ENCODE measurements around the gene SCGB2A2. TPM values are rescaled to one million over a fixed set of nuclear protein-coding genes. Genes with fewer than 3 reads are reported as not detected.

The SCGB2A2 gene
- total and polyA plus RNA-seq, 9 of the 15 experiments (the other 6 are each of a cell fraction or from before 2014, with no cell fraction given), result not detected

DNA sequence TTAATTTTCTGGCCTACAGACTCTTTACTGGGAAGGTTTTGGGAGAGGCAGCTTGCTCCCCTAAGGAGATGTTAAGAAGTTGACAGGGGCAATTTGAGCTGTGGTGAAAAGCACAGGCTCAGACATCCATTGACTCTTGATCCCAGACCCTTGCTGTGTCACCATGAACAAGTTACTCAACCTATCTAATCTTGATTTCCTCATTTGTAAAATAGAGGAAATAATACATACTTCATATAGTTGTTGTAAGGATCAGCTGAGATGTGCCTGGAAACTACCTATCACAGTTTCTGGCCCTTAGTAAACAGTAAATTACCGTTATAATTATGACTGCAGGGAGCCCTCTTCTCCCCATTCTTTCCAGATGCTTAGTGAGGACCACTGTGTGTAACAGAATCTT is 45.5 kb downstream of the SCGB2A2 start (continued):
- TF ChIP-seq ZBTB17 (CRISPR knock-in tag; IDR thresholded peaks at IDR 0.05) (no peak), NCOA1 (IDR thresholded peaks at IDR 0.05; ENCODE audit: low read depth) (no peak), NBN (IDR thresholded peaks at IDR 0.05; ENCODE audit: low read depth) (no peak), MCM7 (IDR thresholded peaks at IDR 0.05) (no peak), HIVEP1 (CRISPR knock-in tag; IDR thresholded peaks at IDR 0.05) (no peak), ZNF217 (CRISPR knock-in tag; IDR thresholded peaks at IDR 0.05) (no peak)

DNA sequence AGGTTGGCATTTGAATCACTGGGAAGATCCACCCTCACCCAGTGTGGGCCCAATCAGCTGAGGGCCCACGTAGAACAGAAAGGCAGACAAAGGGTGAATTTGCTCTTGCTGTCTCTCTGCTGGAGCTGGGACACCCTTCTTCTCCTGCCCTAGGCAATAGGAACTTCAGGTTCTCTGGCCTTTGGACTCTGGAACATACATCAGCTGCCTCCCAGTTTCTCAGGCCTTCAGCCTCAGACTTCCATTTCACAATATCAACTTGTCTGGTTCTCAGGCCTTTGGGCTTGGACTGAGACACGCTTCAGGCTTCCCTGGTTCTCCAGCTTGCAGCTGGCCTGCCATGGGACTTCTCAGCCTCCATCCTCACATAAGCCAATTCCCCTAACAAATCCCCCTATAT is 52.6 kb downstream of the SCGB2A2 start:
- Histone ChIP-seq H3K4me2 (ENCODE audit: insufficient read depth, low read length) (no peak overlapping the region), H3K9me3 (replicated peaks; ENCODE audit: control insufficient read depth, insufficient read depth, low read depth, low read length) (no peaks in the 10 kb centered on the region), H3K79me2 (ENCODE audit: control insufficient read depth, insufficient read depth, low read length) (no peaks in the 10 kb centered on the region), H3K9me1 (ENCODE audit: control insufficient read depth, insufficient read depth, low read length) (no peaks in the 10 kb centered on the region), H3K4me3 (no peak overlapping the region), H3K27ac (ENCODE audit: extremely low read depth, low read depth, low read length) (no peak overlapping the region), H3K9ac (ENCODE audit: insufficient read depth in 1 of 2, low read depth in 2 of 2, low read length in 2 of 2) (no peak overlapping the region), H4K20me1 (replicated peaks; ENCODE audit: control insufficient read depth, insufficient read depth, low read length) (no peaks in the 10 kb centered on the region), H2AFZ (ENCODE audit: low read depth, low read length) (no peak overlapping the region), H3K27me3 (ENCODE audit: control insufficient read depth in 2 of 2, insufficient read depth in 2 of 2, low read length in 2 of 2) (peaks cover 21 to 26% of the 10 kb centered on the region in 2 experiments), H3K36me3 (ENCODE audit: control insufficient read depth, insufficient read depth, low read length) (no peaks in the 10 kb centered on the region), H3K4me1 (replicated peaks in 1 of 2; ENCODE audit: control insufficient read depth in 2 of 2, insufficient read depth in 2 of 2, low read length in 2 of 2) (no peaks in the 10 kb centered on the region; a peak in 1 of 5 replicates)
- 0% methylated on average over 2 of the region's 2 CpGs for WGBS (ENCODE audit: insufficient coverage, low coverage, missing lambda C conversion rate)
- in situ Hi-C loops (cut with MboI), result no loop called here
- no peak for DNase-seq (ENCODE audit: extremely low read depth in 1 of 4, low spot score in 3 of 4)
- no TSS peak for BruUV-seq (replicated peaks)
- ChIA-PET CTCF (ENCODE audit: low intra/inter-chr PET ratio) (interaction anchor here (1.2 kb wide), 1 partner anchor 105 kb away, joined by 3 read pairs; no protein-coding TSS in a partner anchor), POLR2A (interaction anchor here (0.5 to 1.2 kb wide), 3 partner anchors 12 to 134 kb away, joined by 3 to 4 read pairs (median 3); no protein-coding TSS in a partner anchor)
- TF ChIP-seq ZZZ3 (IDR thresholded peaks at IDR 0.05), result no peak
- no peak for TF ChIP-seq KLF13 (tag; IDR thresholded peaks at IDR 0.05; ENCODE audit: borderline replicate concordance, low read depth)
- TF ChIP-seq MECOM (CRISPR knock-in tag; IDR thresholded peaks at IDR 0.05), result no peak
- TF ChIP-seq MYC (IDR thresholded peaks at IDR 0.05; ENCODE audit: low read depth, low read length), result no peak
- TF ChIP-seq MYC (CRISPR knock-in tag; IDR thresholded peaks at IDR 0.05; ENCODE audit: borderline replicate concordance, low read depth), result no peak
- no peak for TF ChIP-seq ZNF174 (CRISPR knock-in tag; IDR thresholded peaks at IDR 0.05)
- TF ChIP-seq RFX1 (IDR thresholded peaks at IDR 0.05), result no peak
- no peak for TF ChIP-seq SMAD3 (CRISPR knock-in tag; conservative IDR thresholded peaks at IDR 0.05)
- TF ChIP-seq SRSF1 (IDR thresholded peaks at IDR 0.05; ENCODE audit: low read depth, low read length), result no peak
- TF ChIP-seq POLR2A (conservative IDR thresholded peaks at IDR 0.05), result no peak
- TF ChIP-seq, protein P1, sequence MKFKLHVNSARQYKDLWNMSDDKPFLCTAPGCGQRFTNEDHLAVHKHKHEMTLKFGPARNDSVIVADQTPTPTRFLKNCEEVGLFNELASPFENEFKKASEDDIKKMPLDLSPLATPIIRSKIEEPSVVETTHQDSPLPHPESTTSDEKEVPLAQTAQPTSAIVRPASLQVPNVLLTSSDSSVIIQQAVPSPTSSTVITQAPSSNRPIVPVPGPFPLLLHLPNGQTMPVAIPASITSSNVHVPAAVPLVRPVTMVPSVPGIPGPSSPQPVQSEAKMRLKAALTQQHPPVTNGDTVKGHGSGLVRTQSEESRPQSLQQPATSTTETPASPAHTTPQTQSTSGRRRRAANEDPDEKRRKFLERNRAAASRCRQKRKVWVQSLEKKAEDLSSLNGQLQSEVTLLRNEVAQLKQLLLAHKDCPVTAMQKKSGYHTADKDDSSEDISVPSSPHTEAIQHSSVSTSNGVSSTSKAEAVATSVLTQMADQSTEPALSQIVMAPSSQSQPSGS (CRISPR knock-in tag; IDR thresholded peaks at IDR 0.05), result no peak
- no peak for ATAC-seq
- no peak for FAIRE-seq
- intact Hi-C loops (cut with micrococcal nuclease), result loop anchor here (10.0 kb wide), 1 partner anchor 52 kb away; no protein-coding TSS in a partner anchor

Data from K562 (cell line).